Measurements from ENCODE around the gene STX11.

DNA sequence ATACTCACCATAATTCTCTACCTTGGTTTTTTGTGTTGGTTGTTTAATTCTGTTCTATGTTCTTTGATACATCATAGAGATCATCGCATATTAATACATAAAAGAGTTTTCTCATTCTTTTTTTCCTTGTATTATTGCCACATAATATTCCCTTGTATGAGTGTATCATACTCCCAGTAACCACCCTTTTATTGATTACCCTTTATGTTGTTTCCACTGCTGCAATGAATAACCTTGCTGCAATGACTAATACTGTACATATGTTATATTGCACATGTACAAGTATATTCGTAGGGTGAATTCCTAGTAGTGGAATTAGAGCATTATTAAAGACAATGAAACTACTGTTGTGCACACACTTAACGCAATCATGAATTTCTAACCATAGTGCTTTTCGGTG lies 45.8 kb upstream of the STX11 start:
- TF ChIP-seq FOXM1 (IDR thresholded peaks at IDR 0.05; ENCODE audit: borderline replicate concordance, low read depth) (no peak), MAX (IDR thresholded peaks at IDR 0.05) (no peak), EGR1 (IDR thresholded peaks at IDR 0.05) (no peak), USF1 (IDR thresholded peaks at IDR 0.05) (no peak), TCF12 (IDR thresholded peaks at IDR 0.05; ENCODE audit: low read depth) (no peak)
- TF ChIP-seq, protein P1, sequence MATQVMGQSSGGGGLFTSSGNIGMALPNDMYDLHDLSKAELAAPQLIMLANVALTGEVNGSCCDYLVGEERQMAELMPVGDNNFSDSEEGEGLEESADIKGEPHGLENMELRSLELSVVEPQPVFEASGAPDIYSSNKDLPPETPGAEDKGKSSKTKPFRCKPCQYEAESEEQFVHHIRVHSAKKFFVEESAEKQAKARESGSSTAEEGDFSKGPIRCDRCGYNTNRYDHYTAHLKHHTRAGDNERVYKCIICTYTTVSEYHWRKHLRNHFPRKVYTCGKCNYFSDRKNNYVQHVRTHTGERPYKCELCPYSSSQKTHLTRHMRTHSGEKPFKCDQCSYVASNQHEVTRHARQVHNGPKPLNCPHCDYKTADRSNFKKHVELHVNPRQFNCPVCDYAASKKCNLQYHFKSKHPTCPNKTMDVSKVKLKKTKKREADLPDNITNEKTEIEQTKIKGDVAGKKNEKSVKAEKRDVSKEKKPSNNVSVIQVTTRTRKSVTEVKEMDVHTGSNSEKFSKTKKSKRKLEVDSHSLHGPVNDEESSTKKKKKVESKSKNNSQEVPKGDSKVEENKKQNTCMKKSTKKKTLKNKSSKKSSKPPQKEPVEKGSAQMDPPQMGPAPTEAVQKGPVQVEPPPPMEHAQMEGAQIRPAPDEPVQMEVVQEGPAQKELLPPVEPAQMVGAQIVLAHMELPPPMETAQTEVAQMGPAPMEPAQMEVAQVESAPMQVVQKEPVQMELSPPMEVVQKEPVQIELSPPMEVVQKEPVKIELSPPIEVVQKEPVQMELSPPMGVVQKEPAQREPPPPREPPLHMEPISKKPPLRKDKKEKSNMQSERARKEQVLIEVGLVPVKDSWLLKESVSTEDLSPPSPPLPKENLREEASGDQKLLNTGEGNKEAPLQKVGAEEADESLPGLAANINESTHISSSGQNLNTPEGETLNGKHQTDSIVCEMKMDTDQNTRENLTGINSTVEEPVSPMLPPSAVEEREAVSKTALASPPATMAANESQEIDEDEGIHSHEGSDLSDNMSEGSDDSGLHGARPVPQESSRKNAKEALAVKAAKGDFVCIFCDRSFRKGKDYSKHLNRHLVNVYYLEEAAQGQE (IDR thresholded peaks at IDR 0.05; ENCODE audit: low read depth): no peak
